Activated CD4-positive, alpha-beta T cell treated with anti-CD3 and anti-CD28 coated beads, Interleukin-2, amount 50 U/mL, for 1 hour (primary cell): ENCODE measurements around the gene TMEM191C.
"Not testable (repeated sequence)": the region's sequence is repeated elsewhere in the genome, so short reads cannot be mapped to it uniquely, and the experiment has no call there.

ENCODE experiments used
- DNase-seq: peaks from one replicate; pipeline ENCODE4 v3.0.0-alpha.2; 2020

The TMEM191C gene

DNA sequence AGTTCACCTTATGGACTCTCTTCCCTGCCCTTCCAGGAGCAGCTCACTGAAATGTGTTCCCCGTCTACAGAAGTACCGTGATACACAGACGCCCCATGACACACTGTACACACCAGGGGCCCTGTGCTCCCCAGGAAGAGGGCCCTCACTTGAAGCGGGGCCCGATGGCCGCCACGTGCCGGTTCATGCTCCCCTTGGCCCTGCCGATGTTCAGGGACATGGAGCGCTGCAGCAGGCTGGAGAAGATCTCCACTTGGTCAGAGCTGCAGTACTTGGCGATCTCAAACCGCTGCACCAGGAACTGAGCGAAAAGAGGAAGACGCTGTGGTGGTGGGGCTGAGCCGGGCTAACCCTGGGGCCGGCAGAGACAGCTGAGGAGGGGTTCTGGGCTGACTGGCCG lies 20.5 kb downstream of the TMEM191C start:
- DNase-seq: not testable (repeated sequence)

- not testable (repeated sequence) for DNase-seq
Observed at GRCh38 chr22:21489149-21489680, 22.0 kb downstream of the TMEM191C start.

DNA sequence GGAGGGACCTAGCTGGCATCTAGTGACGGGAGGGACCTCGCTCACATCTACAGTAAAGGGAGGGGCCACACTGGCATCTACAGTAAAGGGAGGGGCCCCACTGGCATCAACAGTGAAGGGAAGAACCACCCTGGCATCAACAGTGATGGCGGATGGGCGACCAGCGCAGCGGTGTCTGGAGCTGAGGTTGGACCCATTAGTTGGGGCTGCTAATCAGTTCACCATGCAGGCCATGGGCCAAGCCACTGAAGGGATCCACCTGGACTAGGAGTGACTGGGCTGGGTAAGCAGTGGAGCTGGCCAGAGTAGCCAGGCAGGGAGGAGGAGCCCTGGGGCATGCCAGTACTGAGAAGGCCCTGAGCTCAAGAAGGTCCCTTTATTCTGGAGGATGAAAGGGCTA lies 23.4 kb downstream of the TMEM191C start:
- DNase-seq: not testable (repeated sequence)

DNA sequence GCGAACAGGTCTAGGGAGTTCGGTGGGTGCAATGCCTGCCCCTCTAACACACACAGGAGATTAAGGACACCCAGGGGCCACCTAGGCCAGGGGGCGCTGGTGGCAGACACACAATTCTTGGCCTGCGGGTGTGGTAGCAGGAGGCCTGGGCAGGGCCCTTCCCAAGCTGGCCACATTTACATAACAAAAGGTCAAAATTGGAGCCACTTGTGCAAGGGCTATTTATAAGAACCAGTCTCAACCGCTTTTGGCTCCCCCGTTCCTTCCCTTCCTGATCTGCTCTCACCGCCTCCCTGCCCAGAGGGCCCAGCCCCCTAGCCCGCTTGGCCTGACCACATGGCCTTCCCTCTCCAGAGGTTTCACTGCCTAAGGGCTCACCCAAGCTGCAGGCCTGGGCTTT lies 25.1 kb downstream of the TMEM191C start:
- DNase-seq: not testable (repeated sequence)

- not testable (repeated sequence) for DNase-seq
Observed at GRCh38 chr22:21493789-21494782, 26.9 kb downstream of the TMEM191C start.

GRCh38 chr22:21497984-21498383 lies 30.8 kb downstream of the TMEM191C start:
- not testable (repeated sequence) for DNase-seq

DNA sequence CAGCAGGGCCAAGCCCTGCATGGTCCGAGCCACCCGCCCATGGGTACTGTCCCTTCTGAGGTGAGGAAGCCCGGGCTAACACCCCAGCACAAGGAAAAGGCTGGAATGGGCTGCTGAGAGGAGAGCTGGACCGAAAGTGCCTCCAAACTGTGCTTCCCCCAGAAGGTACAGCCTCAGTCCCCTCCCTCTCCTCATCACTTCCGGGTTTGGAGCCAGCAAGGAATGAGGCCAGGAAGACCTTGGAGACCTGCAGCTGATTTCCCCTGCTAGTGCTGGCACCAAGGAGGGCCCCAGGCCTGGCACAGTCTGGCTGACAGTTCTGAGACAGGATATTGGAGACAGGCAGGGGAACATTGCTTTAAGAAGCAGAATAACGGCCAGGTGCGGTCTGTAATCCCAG lies 31.3 kb downstream of the TMEM191C start:
- not testable (repeated sequence) for DNase-seq

DNA sequence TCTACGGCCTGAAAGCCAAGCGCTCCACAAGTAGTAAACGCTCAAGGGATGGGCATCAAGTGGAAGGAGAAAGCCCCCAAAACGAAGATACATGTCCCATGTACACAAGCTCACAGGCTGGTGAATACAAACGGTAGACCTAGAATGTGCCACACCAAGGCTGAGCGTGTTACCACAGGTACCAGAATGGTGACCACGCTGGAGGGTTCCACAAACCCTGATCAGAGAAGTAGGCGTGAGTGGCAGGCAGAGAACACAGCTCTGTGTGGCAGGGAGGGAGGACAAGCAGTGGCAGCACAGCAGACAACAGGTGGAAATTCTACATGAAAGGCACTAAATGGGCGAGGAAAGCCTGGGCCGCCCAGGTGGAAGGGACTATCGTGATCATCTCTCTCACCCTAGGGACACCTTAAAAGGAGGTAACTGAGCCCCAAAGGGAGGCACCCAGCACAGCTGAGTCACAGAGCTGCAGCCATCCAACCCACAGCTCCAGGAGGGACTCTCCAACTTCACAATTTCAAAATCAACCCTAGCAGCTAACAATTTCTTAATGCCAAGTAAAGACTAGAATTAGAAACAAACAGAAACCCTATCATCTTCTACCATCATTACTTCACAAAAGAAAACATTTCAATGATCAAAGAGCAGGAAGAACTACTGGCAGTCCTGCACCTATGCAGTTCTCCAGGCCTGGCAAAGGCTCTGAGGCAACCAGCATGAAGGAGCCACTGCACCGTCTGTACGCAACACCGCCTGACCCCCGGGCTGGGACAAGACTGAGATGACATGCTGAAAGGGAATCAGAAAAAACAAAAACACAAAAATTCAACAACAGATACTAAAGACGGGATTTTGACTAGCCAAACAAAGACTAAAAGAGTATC lies 32.7 kb downstream of the TMEM191C start:
- DNase-seq: not testable (repeated sequence)

GRCh38 chr22:21510397-21510796 lies 43.2 kb downstream of the TMEM191C start:
- not testable (repeated sequence) for DNase-seq

- not testable (repeated sequence) for DNase-seq
Observed at GRCh38 chr22:21512022-21512421, 44.8 kb downstream of the TMEM191C start.

DNA sequence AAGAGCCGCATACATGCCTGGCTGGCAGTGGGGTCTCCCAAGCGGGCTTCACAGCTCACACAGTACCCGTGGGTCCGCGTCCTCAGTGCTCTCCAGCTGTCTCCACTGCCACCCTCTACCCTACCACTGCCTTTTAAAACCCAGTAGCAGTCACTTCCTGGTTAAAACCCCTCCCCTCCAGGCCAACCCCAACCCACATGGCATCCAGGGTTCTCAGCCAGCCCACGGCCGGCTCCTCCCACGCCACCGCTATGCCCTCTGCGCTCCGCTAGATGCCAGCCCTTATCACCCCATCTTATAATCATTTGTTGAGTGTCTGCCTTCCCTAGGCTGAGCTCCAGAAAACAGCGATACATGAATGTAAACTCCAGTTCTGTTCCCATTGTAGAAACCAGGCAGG lies 46.9 kb downstream of the TMEM191C start:
- DNase-seq: not testable (repeated sequence)

DNA sequence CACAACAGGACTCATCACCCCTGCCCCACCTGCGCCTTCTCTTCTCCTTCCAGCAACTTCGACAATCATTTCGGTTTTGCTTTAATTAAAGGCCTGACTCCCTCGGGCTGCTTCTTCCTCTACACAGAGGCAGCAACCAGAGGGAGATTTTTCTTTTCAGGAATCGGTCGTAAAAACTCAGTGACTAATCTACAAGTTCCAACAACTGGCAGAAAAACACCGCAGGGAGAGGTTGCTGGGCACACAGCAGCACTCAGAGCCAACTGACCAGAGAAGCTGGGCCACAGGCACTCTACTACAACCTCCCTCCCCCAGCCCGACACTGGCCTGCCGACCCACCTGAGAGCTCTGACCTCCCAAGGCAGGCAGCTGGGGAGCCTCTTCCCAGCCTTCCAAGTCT lies 48.0 kb downstream of the TMEM191C start:
- DNase-seq: not testable (repeated sequence)

GRCh38 chr22:21516522-21516921 lies 49.3 kb downstream of the TMEM191C start:
- not testable (repeated sequence) for DNase-seq

- not testable (repeated sequence) for DNase-seq
Observed at GRCh38 chr22:21516970-21517764, 50.0 kb downstream of the TMEM191C start.
